NCI-H2029 treated with DMSO at 0.1 percent for 48 hours (cell line): ENCODE data around the gene SORCS2.

ENCODE experiments used
- DNase-seq: peaks from one replicate; lab custom pipeline; 2025; lab: John Stamatoyannopoulos, UW

The SORCS2 gene

DNA sequence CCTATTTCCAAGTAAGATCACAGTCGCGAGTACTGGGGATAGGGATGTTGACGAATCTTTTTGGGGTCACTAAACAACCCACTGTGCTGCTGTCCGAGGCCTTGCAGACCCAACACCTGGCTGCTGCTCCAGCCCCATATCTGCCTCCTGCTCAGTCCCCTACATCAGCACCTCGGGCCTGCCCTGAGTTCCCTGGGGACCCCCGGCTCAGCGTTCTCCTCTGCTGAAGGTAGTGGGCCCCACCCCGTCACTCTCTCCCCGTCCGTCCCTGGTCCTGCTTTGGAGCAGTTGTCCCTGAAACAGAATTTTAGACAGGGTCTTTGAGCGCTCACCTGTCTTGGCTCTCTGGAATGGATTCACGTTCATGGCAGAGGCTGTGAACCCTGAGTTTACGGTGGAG is 444.8 kb downstream of the SORCS2 start:
- no peak for DNase-seq

- DNase-seq: no peak
Measured at GRCh38 chr4:7637971-7638370, 445.6 kb downstream of the SORCS2 start.

GRCh38 chr4:7638489-7638888 is 446.2 kb downstream of the SORCS2 start:
- DNase-seq: no peak

GRCh38 chr4:7638984-7639789 is 446.8 kb downstream of the SORCS2 start:
- DNase-seq: no peak

DNA sequence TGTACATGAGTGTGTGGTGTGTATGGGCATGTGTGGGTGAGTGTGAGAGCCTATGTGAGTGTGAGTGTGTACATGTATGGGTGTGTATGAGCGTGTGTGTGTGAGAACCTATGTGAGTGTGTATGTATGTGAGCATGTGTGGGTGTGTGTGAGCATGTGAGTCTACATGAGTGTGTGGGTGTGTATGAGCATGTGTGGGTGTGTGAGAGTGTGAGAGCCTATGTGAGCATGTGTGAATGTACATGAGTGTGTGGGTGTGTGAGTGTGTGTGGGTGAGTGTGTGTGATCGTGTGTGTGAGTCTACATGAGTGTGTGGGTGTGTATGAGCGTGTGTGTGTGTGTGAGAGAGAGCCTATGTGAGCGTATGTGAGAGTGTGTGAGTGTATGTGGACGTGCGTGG is 447.8 kb downstream of the SORCS2 start:
- no peak for DNase-seq

- DNase-seq: no peak
Measured at GRCh38 chr4:7641712-7642111, 449.4 kb downstream of the SORCS2 start.

DNA sequence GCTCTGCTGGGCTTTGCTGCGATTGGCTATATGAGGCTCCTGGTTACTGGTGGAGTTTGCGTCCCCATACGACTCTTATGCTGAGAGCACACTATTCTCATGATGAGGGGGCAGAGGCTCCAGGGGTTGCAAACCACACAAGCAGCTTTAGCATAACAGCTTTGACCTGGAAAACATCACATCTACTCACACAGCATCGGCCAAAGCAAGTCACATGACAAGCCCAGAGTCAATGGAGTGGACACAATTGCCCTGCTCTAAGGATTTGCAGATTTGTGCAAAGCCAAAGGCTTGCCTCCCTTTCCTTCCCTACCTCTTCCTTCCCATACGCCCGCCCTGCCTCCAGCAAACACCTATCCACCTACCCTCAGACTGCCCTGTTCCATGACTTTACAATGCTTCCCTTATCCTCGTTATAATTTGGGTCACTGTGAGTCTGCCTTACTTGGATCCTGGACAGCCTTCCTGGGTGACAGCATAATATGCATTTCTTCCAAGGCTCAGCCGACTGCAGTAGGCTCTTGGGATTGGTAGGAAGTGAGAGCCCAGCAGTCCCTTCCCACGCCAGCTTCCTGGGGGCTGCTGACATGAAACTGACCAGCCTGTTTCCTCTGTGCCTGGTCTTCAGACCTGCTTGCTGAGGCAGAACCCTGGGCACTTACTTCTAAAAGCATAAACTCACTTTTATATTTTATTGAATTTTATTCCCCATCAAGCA is 450.6 kb downstream of the SORCS2 start:
- DNase-seq: no peak

- DNase-seq: no peak
Measured at GRCh38 chr4:7645158-7645557, 452.8 kb downstream of the SORCS2 start.

- no peak for DNase-seq
Measured at GRCh38 chr4:7645956-7646355, 453.6 kb downstream of the SORCS2 start.

GRCh38 chr4:7646384-7647061 is 454.2 kb downstream of the SORCS2 start:
- DNase-seq: no peak

GRCh38 chr4:7647186-7647585 is 454.8 kb downstream of the SORCS2 start:
- DNase-seq: no peak

DNA sequence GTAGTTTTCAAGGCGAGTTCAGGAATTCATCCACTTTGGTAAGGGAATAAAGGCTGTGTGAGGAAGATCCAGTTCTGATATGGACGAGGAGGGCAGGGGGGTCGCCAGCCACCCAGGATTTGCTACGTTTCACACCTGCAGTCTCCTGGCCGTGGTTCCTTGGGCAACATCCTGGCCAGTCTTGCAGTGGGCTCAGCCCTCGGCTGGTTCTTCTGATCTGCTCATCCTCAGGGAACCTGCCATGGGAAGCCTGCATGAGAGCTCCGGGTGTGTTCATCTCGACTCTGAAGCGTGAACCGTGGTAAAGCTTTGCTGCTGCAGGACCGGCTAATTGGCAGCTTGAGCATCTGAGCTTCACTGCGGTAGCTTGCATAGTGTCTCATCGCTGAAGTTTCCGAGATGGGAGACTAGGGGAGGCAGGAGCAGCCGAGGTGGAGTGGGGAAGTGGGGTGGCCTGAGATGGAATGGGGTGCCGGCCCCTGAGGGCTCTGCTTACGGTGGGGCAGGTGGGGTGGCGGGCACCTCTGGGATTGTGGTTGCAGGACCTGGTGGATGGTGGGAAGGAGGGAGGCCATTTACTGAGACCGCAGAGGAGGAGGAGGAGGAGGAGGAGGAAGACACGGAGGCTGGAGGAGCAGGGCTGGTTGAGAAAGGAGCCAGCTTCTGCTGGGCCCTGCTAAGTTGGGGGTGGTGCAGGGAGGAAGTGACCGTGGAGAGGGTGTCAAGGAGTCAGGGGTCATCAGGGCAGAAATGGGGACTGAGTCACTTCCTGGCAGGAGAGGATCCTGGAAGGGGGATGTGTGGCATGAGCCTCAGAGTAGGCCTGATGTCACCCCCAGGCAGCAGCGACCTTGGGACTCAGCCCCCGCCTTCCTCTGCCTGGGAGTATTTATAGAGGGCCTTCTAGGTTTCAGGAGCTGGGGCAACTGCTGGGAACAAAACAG is 455.5 kb downstream of the SORCS2 start:
- no peak for DNase-seq

GRCh38 chr4:7648544-7649395 is 456.4 kb downstream of the SORCS2 start:
- DNase-seq: no peak

GRCh38 chr4:7649411-7649740 is 457.0 kb downstream of the SORCS2 start:
- no peak for DNase-seq

DNA sequence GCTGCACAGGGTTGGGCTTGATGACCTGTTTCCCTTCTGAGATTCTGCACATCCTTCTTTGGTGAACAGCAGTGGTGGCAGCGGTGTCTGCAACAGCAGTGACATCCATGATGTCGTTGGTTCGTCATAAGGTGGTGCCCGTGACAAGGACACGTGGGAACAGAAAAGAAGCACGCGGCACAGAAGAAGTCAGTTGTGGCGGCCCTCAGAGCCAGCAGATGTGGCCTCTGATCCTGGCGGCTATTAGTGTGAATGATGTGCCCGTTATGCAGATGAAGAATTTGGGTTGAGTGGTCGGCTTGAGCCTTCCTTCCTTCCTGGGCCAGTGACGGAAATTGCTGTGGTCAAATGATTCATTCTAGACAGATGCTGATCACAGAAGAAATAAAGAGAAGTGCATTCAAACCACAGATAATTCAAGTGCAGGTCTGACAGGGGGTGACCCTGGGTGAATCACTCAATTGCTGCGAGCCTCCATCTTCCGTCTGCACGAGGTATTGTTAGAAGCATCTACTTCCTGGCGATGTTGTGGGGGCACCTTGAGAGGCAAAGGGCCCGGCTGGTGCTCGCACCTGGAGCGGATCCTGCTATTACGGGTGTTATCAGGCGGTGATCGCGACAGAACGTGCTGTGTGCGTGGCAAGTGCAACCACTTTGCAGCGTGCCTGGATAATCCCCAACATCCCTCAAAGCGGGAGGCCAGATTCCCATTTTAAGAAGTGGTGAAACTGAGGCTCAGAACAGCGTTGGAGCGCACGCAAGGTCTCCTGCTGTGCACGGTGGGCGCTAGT is 457.6 kb downstream of the SORCS2 start:
- no peak for DNase-seq

DNA sequence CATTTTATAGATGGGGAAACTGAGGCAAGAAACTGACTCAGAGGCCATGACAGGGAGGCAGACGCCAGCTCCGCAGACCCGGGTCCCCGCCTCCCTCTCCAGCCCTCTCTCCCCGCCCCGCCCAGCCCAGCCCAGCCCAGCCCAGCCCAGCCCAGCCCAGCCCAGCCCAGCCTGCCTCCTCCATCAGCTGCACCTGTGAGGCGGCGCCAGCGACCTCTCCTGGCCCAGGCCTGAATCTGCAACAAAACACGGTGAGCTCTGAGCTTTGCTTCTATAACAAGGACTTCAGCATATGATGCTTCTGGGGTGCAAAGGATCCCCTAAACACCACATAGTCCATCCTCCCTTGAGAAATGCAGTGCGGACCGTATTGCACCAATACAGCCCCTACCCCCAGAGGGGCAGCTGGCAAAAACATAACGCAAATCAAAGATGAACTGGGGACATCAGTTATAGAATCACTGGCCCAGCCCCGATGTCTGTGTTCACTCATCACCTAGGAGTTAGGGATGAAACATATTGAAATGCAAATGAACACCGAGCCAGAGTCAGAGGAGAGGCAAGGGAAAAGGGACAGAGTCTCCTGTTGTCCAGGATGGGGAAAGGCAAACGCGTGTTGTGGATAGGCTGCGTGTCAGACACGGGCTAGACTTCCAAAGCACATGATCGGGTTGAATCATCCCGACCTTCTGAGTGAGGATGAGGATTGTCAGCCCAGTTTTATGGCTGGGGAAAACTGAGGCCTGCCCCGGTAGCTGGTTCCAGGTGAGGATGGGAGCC is 458.5 kb downstream of the SORCS2 start:
- no peak for DNase-seq

- no peak for DNase-seq
Measured at GRCh38 chr4:7651461-7651921, 459.2 kb downstream of the SORCS2 start.

DNA sequence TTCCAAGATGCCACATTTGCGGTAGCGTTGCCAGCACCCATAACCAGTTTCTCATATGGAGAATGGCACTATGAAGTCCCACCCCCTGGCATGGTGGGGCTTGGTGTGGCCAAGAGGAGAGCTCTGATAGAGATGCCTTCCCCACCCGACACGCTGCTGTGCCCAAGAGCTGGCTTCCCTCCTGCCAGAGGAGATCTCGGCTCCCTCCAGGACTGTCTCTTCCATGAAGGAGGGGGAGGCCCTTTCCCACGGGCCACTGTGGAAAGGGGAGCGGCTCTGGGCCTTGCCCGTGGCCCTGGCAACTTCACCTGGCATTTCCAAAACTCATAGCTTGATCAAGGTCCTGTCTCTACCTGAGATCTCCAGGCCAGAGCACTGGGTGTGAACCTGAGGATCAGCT is 459.7 kb downstream of the SORCS2 start:
- no peak for DNase-seq

GRCh38 chr4:7652451-7652881 is 460.1 kb downstream of the SORCS2 start:
- DNase-seq: no peak
